Thoracic aorta (tissue), 2 donors: Measurements from ENCODE around the gene PPP1R13B. TPM values are rescaled to one million over a fixed set of nuclear protein-coding genes. Genes with fewer than 3 reads are reported as not detected.

Experiments
- ATAC-seq: fragments of 150-250 bp; one replicate; pipeline ENCODE4 v1.8.0; 2017; ENCODE audit warnings: low read depth; ENCODE audit not compliant: insufficient number of reproducible peaks, low FRiP score
- DNase-seq: peaks from one replicate; pipeline ENCODE4 v3.0.0-alpha.2; 2020; ENCODE audit warnings: low spot score
- H3K27ac ChIP-seq, 2 donors: fragments of 200-600 bp; sonication (generic); 1 replicate in 1 of 2; 2 replicates in 1 of 2; pipeline ENCODE4 v1.5.1; 2016; ENCODE audit warnings: mild to moderate bottlenecking in 2 of 2, moderate library complexity in 2 of 2
- H3K27me3 ChIP-seq: fragments of 200-600 bp; sonication (generic); replicated peaks from 2 replicates; pipeline ENCODE4 v1.6.0; 2016; ENCODE audit warnings: mild to moderate bottlenecking; ENCODE audit not compliant: insufficient read depth
- H3K36me3 ChIP-seq: fragments of 200-600 bp; sonication (generic); one replicate; pipeline ENCODE4 v1.5.1; 2016
- H3K4me1 ChIP-seq, 2 donors: fragments of 200-600 bp; sonication (generic); 1 replicate in 1 of 2; 2 replicates in 1 of 2; pipeline versions ENCODE4 v1.5.1 to v1.6.0; 2016; ENCODE audit warnings: low read depth in 2 of 2, mild to moderate bottlenecking in 1 of 2; ENCODE audit not compliant: control insufficient read depth in 1 of 2
- H3K4me3 ChIP-seq: fragments of 200-600 bp; sonication (generic); 2 replicates; pipeline ENCODE4 v1.5.1; 2016; ENCODE audit warnings: mild to moderate bottlenecking
- H3K9me3 ChIP-seq: fragments of 200-600 bp; sonication (generic); 2 replicates; pipeline ENCODE4 v1.5.1; 2016
- CTCF ChIP-seq: fragments of 200-600 bp; sonication (generic); IDR thresholded peaks from one replicate; pipeline ENCODE4 v1.5.1; 2019; ENCODE audit warnings: antibody characterized with exemption
- total RNA-seq, 2 donors: library from RNA; depleted of rRNA; stranded (reverse); fragments of >200 nt; gene quantifications; one replicate each; pipeline versions ENCODE4 v1.1.0 to v1.2.3, GENCODE V29; 2016

The PPP1R13B gene
- total RNA-seq, 2 donors from 2014 or later: 10.7 to 15.3 TPM

GRCh38 chr14:103746701-103747100 is 100.7 kb downstream of the PPP1R13B start:
- no peaks in the 10 kb centered on the region for H3K36me3 ChIP-seq
- no peak overlapping the region for H3K27ac ChIP-seq
- DNase-seq (no peak), ATAC-seq (no peak)
- H3K4me3 ChIP-seq: no peak overlapping the region
- H3K9me3 ChIP-seq: no peaks in the 10 kb centered on the region
- H3K4me1 ChIP-seq: no peaks in the 10 kb centered on the region
- no peaks in the 10 kb centered on the region for H3K27me3 ChIP-seq
- TF ChIP-seq CTCF: no peak

- Histone ChIP-seq H3K4me3 (no peak overlapping the region), H3K36me3 (no peaks in the 10 kb centered on the region), H3K4me1 (no peaks in the 10 kb centered on the region), H3K9me3 (no peaks in the 10 kb centered on the region), H3K27me3 (no peaks in the 10 kb centered on the region), H3K27ac (no peak overlapping the region)
- no peak for TF ChIP-seq CTCF
- no peak for DNase-seq
- no peak for ATAC-seq
Observed at GRCh38 chr14:103745424-103745823, 102.0 kb downstream of the PPP1R13B start.

- no peaks in the 10 kb centered on the region for H3K4me1 ChIP-seq
- H3K9me3 ChIP-seq: no peaks in the 10 kb centered on the region
- TF ChIP-seq CTCF: no peak
- DNase-seq (no peak), ATAC-seq (no peak)
- no peak overlapping the region for H3K4me3 ChIP-seq
- no peaks in the 10 kb centered on the region for H3K36me3 ChIP-seq
- no peak overlapping the region for H3K27ac ChIP-seq
- H3K27me3 ChIP-seq: no peaks in the 10 kb centered on the region
Observed at GRCh38 chr14:103744621-103745395, 102.6 kb downstream of the PPP1R13B start.

- no peak for TF ChIP-seq CTCF
- ATAC-seq (no peak), DNase-seq (no peak)
- Histone ChIP-seq H3K36me3 (no peaks in the 10 kb centered on the region), H3K27me3 (no peaks in the 10 kb centered on the region), H3K4me1 (peaks cover 0 to 10% of the 10 kb centered on the region in 2 donors), H3K9me3 (no peaks in the 10 kb centered on the region), H3K4me3 (no peak overlapping the region), H3K27ac (no peak overlapping the region)
Observed at GRCh38 chr14:103743691-103744090, 103.7 kb downstream of the PPP1R13B start.

- H3K4me3 ChIP-seq: no peak overlapping the region
- H3K9me3 ChIP-seq: no peaks in the 10 kb centered on the region
- peaks cover under 1 to 15% of the 10 kb centered on the region in 2 donors for H3K4me1 ChIP-seq
- H3K27me3 ChIP-seq: no peaks in the 10 kb centered on the region
- DNase-seq: no peak
- no peak for ATAC-seq
- H3K27ac ChIP-seq: no peak overlapping the region
- no peaks in the 10 kb centered on the region for H3K36me3 ChIP-seq
- no peak for TF ChIP-seq CTCF
Observed at GRCh38 chr14:103742499-103743255, 104.7 kb downstream of the PPP1R13B start.
